GM23248 (cell line): ENCODE results near the gene RPLP1. TPM values are rescaled to one million over a fixed set of nuclear protein-coding genes. Genes with fewer than 3 reads are reported as not detected.
A peak's percentile ranks its signal among the peaks of the same experiment; 100 is the strongest.

ENCODE experiments used
- DNase-seq: peaks from one replicate; pipeline ENCODE4 v3.0.0-alpha.2; 2015
- H2AFZ ChIP-seq: fragments of 200-600 bp; sonication (generic); 2 replicates; pipeline ENCODE4 v1.6.1; 2016; ENCODE audit warnings: antibody characterized with exemption
- H3F3A ChIP-seq: fragments of 200-600 bp; sonication (generic); 2 replicates; pipeline ENCODE4 v1.6.1; 2016; ENCODE audit warnings: mild to moderate bottlenecking, antibody characterized with exemption, mixed run types; ENCODE audit not compliant: insufficient read depth
- H3K27ac ChIP-seq: fragments of 200-600 bp; sonication (generic); 2 replicates; pipeline ENCODE4 v1.5.1; 2016; ENCODE audit warnings: mild to moderate bottlenecking
- H3K27me3 ChIP-seq: fragments of 200-600 bp; sonication (generic); replicated peaks from 2 replicates; pipeline ENCODE4 v1.6.1; 2016; ENCODE audit warnings: mild to moderate bottlenecking; ENCODE audit not compliant: insufficient read depth
- H3K36me3 ChIP-seq: fragments of 200-600 bp; sonication (generic); 2 replicates; pipeline ENCODE4 v1.6.1; 2016; ENCODE audit warnings: low read depth, mild to moderate bottlenecking
- H3K4me1 ChIP-seq: fragments of 200-600 bp; sonication (generic); 2 replicates; pipeline ENCODE4 v1.6.1; 2016; ENCODE audit warnings: mild to moderate bottlenecking; ENCODE audit not compliant: insufficient read depth
- H3K4me2 ChIP-seq: fragments of 200-600 bp; sonication (generic); one replicate; pipeline ENCODE4 v1.6.1; 2016; ENCODE audit warnings: mild to moderate bottlenecking; ENCODE audit not compliant: unreplicated experiment
- H3K4me3 ChIP-seq: fragments of 200-600 bp; sonication (generic); 2 replicates; pipeline ENCODE4 v1.5.1; 2016; ENCODE audit warnings: mild to moderate bottlenecking
- H3K79me2 ChIP-seq: fragments of 200-600 bp; sonication (generic); 2 replicates; pipeline ENCODE4 v1.6.1; 2016; ENCODE audit warnings: mild to moderate bottlenecking; ENCODE audit not compliant: insufficient read depth
- H3K9ac ChIP-seq: fragments of 200-600 bp; sonication (generic); 2 replicates; pipeline ENCODE4 v1.6.1; 2016; ENCODE audit warnings: mild to moderate bottlenecking
- H3K9me2 ChIP-seq: fragments of 200-600 bp; sonication (generic); 2 replicates; pipeline ENCODE4 v1.6.1; 2016; ENCODE audit warnings: mixed run types, mild to moderate bottlenecking, moderate library complexity; ENCODE audit not compliant: insufficient read depth
- H3K9me3 ChIP-seq: fragments of 200-600 bp; sonication (generic); one replicate; pipeline ENCODE4 v1.6.1; 2017; ENCODE audit warnings: low read depth
- H4K20me1 ChIP-seq: fragments of 200-600 bp; sonication (generic); 2 replicates; pipeline ENCODE4 v1.6.0; 2016; ENCODE audit not compliant: insufficient read depth
- EZH2 ChIP-seq: fragments of 200-600 bp; sonication (generic); IDR thresholded peaks from 2 replicates; pipeline ENCODE4 v1.6.1; 2018; ENCODE audit warnings: antibody characterized with exemption, mild to moderate bottlenecking; ENCODE audit not compliant: insufficient read depth, poor library complexity, severe bottlenecking
- EZH2phosphoT487 ChIP-seq: fragments of 200-600 bp; sonication (generic); IDR thresholded peaks from 2 replicates; pipeline ENCODE4 v1.6.1; 2018; ENCODE audit warnings: antibody characterized with exemption, moderate library complexity, mild to moderate bottlenecking, low read depth; ENCODE audit not compliant: insufficient read depth
- WGBS, 2 experiments: methylation state at CpG; one replicate each; pipeline ENCODE4 v1.1.6; 2015 to 2017; ENCODE audit warnings: low lambda C conversion rate in 2 of 2, low coverage in 1 of 2; ENCODE audit errors: missing lambda C conversion rate in 2 of 2; 5-methylcytosine and 5-hydroxymethylcytosine counted together
- in situ Hi-C: fragments of 300-500 bp; cut with MboI; formaldehyde crosslinking; loops from 2 replicates; pipeline ENCODE4 v1.15.0; 2020
- polyA plus RNA-seq: library from polyadenylated mRNA; unstranded; fragments of >200 nt; fragmentation: Nextera tagmentation; extraction: Ambion mirVana; gene quantifications from 2 replicates; pipeline ENCODE4 v1.2.1, GENCODE V29; 2016
- total RNA-seq: library from RNA; depleted of rRNA; stranded (reverse); fragments of >200 nt; shearing (Covaris generic); gene quantifications from 2 replicates; pipeline ENCODE4 v1.2.3, GENCODE V29; 2014

RPLP1 gene
- total and polyA plus RNA-seq, 2 experiments from 2014 or later, result 172 to 963 TPM

DNA sequence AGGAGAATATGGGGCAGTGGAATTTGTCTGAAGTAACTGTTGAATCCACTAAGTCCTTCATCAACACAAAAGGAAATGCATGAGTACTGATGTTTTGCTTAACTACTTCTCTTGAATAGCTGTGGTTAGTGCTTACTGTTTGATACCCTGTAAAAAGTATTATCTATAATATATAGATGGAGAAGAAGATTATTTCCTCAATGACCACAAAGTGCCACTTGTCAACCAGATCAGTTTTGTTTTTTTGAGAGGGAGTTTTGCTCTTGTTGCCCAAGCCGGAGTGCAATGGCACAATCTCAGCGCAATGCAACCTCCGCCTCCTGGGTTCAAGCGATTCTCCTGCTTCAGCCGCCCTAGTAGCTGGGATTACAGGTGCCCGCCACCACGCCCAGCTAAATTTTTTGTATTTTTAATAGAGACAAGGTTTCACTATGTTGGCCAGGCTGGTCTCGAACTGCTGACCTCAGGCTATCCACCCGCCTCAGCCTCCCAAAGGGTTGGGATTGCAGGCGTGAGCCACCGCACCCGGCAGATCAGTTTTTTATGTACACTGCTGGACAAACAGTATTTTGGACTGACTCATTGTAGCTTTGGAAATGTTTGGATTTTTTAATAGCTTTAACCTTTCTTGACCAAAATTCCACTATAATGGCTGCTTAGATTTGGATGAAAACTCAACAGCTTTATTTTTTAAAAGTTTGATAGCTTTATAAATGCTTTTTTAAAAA lies 1.5 kb upstream of the RPLP1 start:
- Histone ChIP-seq H3K27ac (no peak overlapping the region), H3K4me2 (no peak overlapping the region), H3K4me3 (no peak overlapping the region), H3K9ac (no peak overlapping the region), H2AFZ (peak overlapping the region; percentile 99), H3K27me3 (no peaks in the 10 kb centered on the region), H3K4me1 (peaks cover 21% of the 10 kb centered on the region), H3K36me3 (peaks cover 35% of the 10 kb centered on the region), H3F3A (peaks cover 44% of the 10 kb centered on the region), H3K9me2 (no peaks in the 10 kb centered on the region), H4K20me1 (peaks cover 18% of the 10 kb centered on the region; the same call in 1 of the 2 replicates), H3K9me3 (no peaks in the 10 kb centered on the region), H3K79me2 (peaks cover 35% of the 10 kb centered on the region)
- 96 to 97% methylated on average over 12 of the region's 12 CpGs for WGBS, 2 experiments
- in situ Hi-C loops, result no loop called here
- TF ChIP-seq EZH2phosphoT487 (no peak), EZH2 (no peak)
- DNase-seq, result no peak

DNA sequence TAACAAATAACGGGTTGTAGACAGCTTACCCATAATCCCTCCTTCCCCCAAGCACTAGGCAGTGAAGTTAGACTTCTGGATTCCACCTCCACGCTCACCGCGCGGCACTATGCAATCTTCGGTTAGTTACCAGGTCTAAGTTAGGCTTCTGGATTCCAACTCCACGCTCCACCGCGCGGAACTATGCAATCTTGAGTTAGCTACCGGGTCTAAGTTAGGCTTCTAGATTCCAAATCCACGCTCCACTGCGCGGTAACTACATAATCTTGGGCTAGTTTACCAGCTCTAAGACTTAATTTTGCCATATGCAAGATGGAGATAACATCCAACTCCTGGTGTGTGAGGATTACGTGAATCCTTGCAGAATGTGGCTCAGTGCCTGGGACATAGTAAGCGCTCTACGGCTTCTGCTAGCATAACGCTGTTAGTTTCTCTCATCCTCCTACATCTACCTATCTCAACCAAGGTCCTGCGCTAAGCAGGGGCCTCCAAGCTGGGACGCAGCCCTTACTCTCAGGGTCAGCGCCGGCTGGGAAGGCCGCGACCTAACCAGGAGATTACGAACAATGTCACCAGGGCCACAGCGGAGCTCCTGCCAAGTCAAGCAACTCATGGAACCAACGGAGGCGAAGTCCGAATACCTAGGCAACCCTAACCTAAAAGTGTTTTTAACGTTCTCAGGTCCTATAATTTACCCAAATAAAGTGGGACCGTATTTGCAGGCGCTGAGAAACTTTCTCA lies 497 bp upstream of the RPLP1 start:
- 28 to 34% methylated on average over 32 of the region's 32 CpGs for WGBS, 2 experiments
- Histone ChIP-seq H3K4me1 (peaks cover 21% of the 10 kb centered on the region), H3K27ac (peak overlapping the region; percentile 87), H3K79me2 (peaks cover 40% of the 10 kb centered on the region), H3K9ac (peak overlapping the region; percentile 96), H3K27me3 (no peaks in the 10 kb centered on the region), H2AFZ (peak overlapping the region; percentile 99), H3K9me2 (no peaks in the 10 kb centered on the region), H3K36me3 (peaks cover 44% of the 10 kb centered on the region), H3F3A (peaks cover 54% of the 10 kb centered on the region), H3K4me2 (peak overlapping the region; percentile 96), H4K20me1 (peaks cover 18% of the 10 kb centered on the region; the same call in 1 of the 2 replicates), H3K9me3 (no peaks in the 10 kb centered on the region), H3K4me3 (peak overlapping the region; percentile 95)
- no peak for TF ChIP-seq EZH2
- TF ChIP-seq EZH2phosphoT487, result no peak
- in situ Hi-C loops, result no loop called here
- DNase-seq, result peak; percentile 66

- H3K27me3 ChIP-seq, result no peaks in the 10 kb centered on the region
- H2AFZ ChIP-seq, result no peak overlapping the region
- H3K79me2 ChIP-seq, result peaks cover 40% of the 10 kb centered on the region
- in situ Hi-C loops, result no loop called here
- DNase-seq, result no peak
- peaks cover 18% of the 10 kb centered on the region; the same call in 1 of the 2 replicates for H4K20me1 ChIP-seq
- TF ChIP-seq EZH2, result no peak
- no peak for TF ChIP-seq EZH2phosphoT487
- H3K9ac ChIP-seq, result peak overlapping the region; percentile 96; the same call in 1 of the 2 replicates
- H3K36me3 ChIP-seq, result peaks cover 38% of the 10 kb centered on the region
- no peak overlapping the region for H3K27ac ChIP-seq
- peak overlapping the region; percentile 96 for H3K4me2 ChIP-seq
- H3K4me3 ChIP-seq, result peak overlapping the region; percentile 95
- no peaks in the 10 kb centered on the region for H3K9me2 ChIP-seq
- H3F3A ChIP-seq, result peaks cover 77% of the 10 kb centered on the region
- peaks cover 21% of the 10 kb centered on the region for H3K4me1 ChIP-seq
- H3K9me3 ChIP-seq, result no peaks in the 10 kb centered on the region
- 54 to 61% methylated on average over 5 of the region's 5 CpGs for WGBS, 2 experiments
Measured at GRCh38 chr15:69454953-69455352, 2.3 kb downstream of the RPLP1 start.

GRCh38 chr15:69456208-69457166 lies 3.9 kb downstream of the RPLP1 start:
- no peak overlapping the region for H3K9ac ChIP-seq
- H3K27ac ChIP-seq, result no peak overlapping the region
- no peak overlapping the region for H2AFZ ChIP-seq
- in situ Hi-C loops, result no loop called here
- no peaks in the 10 kb centered on the region for H3K27me3 ChIP-seq
- H3K79me2 ChIP-seq, result peaks cover 40% of the 10 kb centered on the region
- 90 to 92% methylated on average over 13 of the region's 13 CpGs for WGBS, 2 experiments
- peaks cover 18% of the 10 kb centered on the region; the same call in 1 of the 2 replicates for H4K20me1 ChIP-seq
- H3K9me2 ChIP-seq, result no peaks in the 10 kb centered on the region
- H3K4me1 ChIP-seq, result peaks cover 21% of the 10 kb centered on the region
- no peak for DNase-seq
- H3K4me3 ChIP-seq, result no peak overlapping the region
- no peaks in the 10 kb centered on the region for H3K9me3 ChIP-seq
- peaks cover 79% of the 10 kb centered on the region for H3F3A ChIP-seq
- no peak overlapping the region for H3K4me2 ChIP-seq
- TF ChIP-seq EZH2phosphoT487 (no peak), EZH2 (no peak)
- peaks cover 38% of the 10 kb centered on the region for H3K36me3 ChIP-seq
